ENCODE results near the gene ZNF385A.
"Not testable (repeated sequence)": the region's sequence is repeated elsewhere in the genome, so short reads cannot be mapped to it uniquely, and the experiment has no call there.

ZNF385A gene

GRCh38 chr12:54372113-54372806 is 12.3 kb downstream of the ZNF385A start:
- DNase-seq, result no peak

- no peak for DNase-seq
Observed at GRCh38 chr12:54371328-54372112, 13.0 kb downstream of the ZNF385A start.

- peak; percentile 78 for DNase-seq
Observed at GRCh38 chr12:54370171-54370730, 14.3 kb downstream of the ZNF385A start.

GRCh38 chr12:54369597-54370131 is 14.9 kb downstream of the ZNF385A start:
- no peak for DNase-seq

GRCh38 chr12:54368709-54369596 is 15.6 kb downstream of the ZNF385A start:
- DNase-seq, result peak; percentile 85

- no peak for DNase-seq
Observed at GRCh38 chr12:54368025-54368708, 16.4 kb downstream of the ZNF385A start.

- no peak for DNase-seq
Observed at GRCh38 chr12:54364413-54364812, 20.1 kb downstream of the ZNF385A start, which contains the start of gene GPR84. GPR84 (minus strand) TSS chr12:54364486; CDS start chr12:54363851, 635 bp downstream.

- DNase-seq, result no peak
Observed at GRCh38 chr12:54363618-54364017, 20.9 kb downstream of the ZNF385A start.

GRCh38 chr12:54363047-54363446 is 21.5 kb downstream of the ZNF385A start:
- no peak for DNase-seq

- DNase-seq, result peak; percentile 83
Observed at GRCh38 chr12:54360717-54361456, 23.6 kb downstream of the ZNF385A start.

GRCh38 chr12:54359762-54360351 is 24.7 kb downstream of the ZNF385A start:
- DNase-seq, result no peak

GRCh38 chr12:54358945-54359761 is 25.4 kb downstream of the ZNF385A start:
- DNase-seq, result peak; percentile 100

GRCh38 chr12:54358191-54358944 is 26.2 kb downstream of the ZNF385A start:
- peak; percentile 63 for DNase-seq

- no peak for DNase-seq
Observed at GRCh38 chr12:54357506-54358190, 26.9 kb downstream of the ZNF385A start.

GRCh38 chr12:54356951-54357356 is 27.6 kb downstream of the ZNF385A start:
- DNase-seq, result peak; percentile 78

GRCh38 chr12:54356228-54356627 is 28.3 kb downstream of the ZNF385A start:
- DNase-seq, result no peak

GRCh38 chr12:54355104-54355815 is 29.3 kb downstream of the ZNF385A start:
- no peak for DNase-seq

- not testable (repeated sequence) for DNase-seq
Observed at GRCh38 chr12:54354271-54354670, 30.3 kb downstream of the ZNF385A start.

Data from fibroblast of skin of right quadriceps (primary cell).